GM12891 (cell line): ENCODE data around the gene MAN1A1.

Experiments
- PAX5 ChIP-seq: IDR thresholded peaks from 2 replicates; pipeline ENCODE4 v1.6.1; 2011; ENCODE audit warnings: low read length, moderate library complexity, mild to moderate bottlenecking; ENCODE audit not compliant: insufficient read depth, severe bottlenecking
- POLR2A ChIP-seq: IDR thresholded peaks from 2 replicates; pipeline ENCODE4 v1.6.1; 2011; ENCODE audit warnings: low read depth, low read length, control low read depth
- POLR2AphosphoS5 ChIP-seq: IDR thresholded peaks from 2 replicates; pipeline ENCODE4 v1.6.1; 2011; ENCODE audit warnings: low read depth, low read length, control low read depth
- POU2F2 ChIP-seq: IDR thresholded peaks from 2 replicates; pipeline ENCODE4 v1.6.1; 2011; ENCODE audit warnings: low read depth, mild to moderate bottlenecking, control low read depth, low read length, moderate library complexity
- SPI1 ChIP-seq: IDR thresholded peaks from 2 replicates; pipeline ENCODE4 v1.6.1; 2011; ENCODE audit warnings: low read depth, low read length, control low read depth
- TAF1 ChIP-seq: IDR thresholded peaks from 2 replicates; pipeline ENCODE4 v1.6.1; 2011; ENCODE audit warnings: low read depth, low read length, control low read depth

- TF ChIP-seq TAF1 (no peak), POLR2A (no peak), PAX5 (no peak), POLR2AphosphoS5 (no peak), SPI1 (no peak), POU2F2 (no peak)
Measured at GRCh38 chr6:119158057-119158848, 191.3 kb downstream of the MAN1A1 start.
